Gastroesophageal sphincter (tissue), 3 donors: ENCODE results near the gene SGCD.

Experiments used
- EP300 ChIP-seq: sonication (generic); formaldehyde crosslinking; IDR thresholded peaks from one replicate; pipeline ENCODE4 v1.6.1; 2017; ENCODE audit warnings: antibody characterized with exemption, mild to moderate bottlenecking
- POLR2A ChIP-seq, 2 donors: fragments of 450-650 bp; IDR thresholded peaks; one replicate each; pipeline ENCODE4 v1.6.1; 2017; ENCODE audit warnings: antibody characterized with exemption in 2 of 2, mild to moderate bottlenecking in 2 of 2, moderate library complexity in 1 of 2
- POLR2AphosphoS5 ChIP-seq: sonication (generic); formaldehyde crosslinking; IDR thresholded peaks from one replicate; pipeline ENCODE4 v1.6.1; 2017; ENCODE audit warnings: antibody characterized with exemption
- TF ChIP-seq, protein P1 (sequence below), 4 experiments: fragments of 200-600 bp in 2 of 4; fragments of 450-650 bp in 2 of 4; sonication (generic) in 1 of 4; IDR thresholded peaks; one replicate each; pipeline ENCODE4 v1.5.1; 2017 to 2019; ENCODE audit warnings: antibody characterized with exemption in 4 of 4, mild to moderate bottlenecking in 2 of 4, moderate library complexity in 2 of 4

GRCh38 chr5:156432830-156433105, 105.8 kb downstream of the SGCD start:
- TF ChIP-seq, protein P1, sequence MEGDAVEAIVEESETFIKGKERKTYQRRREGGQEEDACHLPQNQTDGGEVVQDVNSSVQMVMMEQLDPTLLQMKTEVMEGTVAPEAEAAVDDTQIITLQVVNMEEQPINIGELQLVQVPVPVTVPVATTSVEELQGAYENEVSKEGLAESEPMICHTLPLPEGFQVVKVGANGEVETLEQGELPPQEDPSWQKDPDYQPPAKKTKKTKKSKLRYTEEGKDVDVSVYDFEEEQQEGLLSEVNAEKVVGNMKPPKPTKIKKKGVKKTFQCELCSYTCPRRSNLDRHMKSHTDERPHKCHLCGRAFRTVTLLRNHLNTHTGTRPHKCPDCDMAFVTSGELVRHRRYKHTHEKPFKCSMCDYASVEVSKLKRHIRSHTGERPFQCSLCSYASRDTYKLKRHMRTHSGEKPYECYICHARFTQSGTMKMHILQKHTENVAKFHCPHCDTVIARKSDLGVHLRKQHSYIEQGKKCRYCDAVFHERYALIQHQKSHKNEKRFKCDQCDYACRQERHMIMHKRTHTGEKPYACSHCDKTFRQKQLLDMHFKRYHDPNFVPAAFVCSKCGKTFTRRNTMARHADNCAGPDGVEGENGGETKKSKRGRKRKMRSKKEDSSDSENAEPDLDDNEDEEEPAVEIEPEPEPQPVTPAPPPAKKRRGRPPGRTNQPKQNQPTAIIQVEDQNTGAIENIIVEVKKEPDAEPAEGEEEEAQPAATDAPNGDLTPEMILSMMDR (IDR thresholded peaks at IDR 0.05), result no peak
- no peak for TF ChIP-seq POLR2AphosphoS5
- TF ChIP-seq POLR2A (IDR thresholded peaks at IDR 0.05), result no peak
- no peak for TF ChIP-seq EP300
